AG04450 (cell line): ENCODE results near the gene HEMGN. TPM values are rescaled to one million over a fixed set of nuclear protein-coding genes. Genes with fewer than 3 reads are reported as not detected.
A peak's percentile ranks its signal among the peaks of the same experiment; 100 is the strongest.

Experiments used
- CTCF ChIA-PET: fragments of 300-600, 350-600 bp; formaldehyde crosslinking; extraction: SDS; loops from one replicate; lab custom pipeline; 2022; ENCODE audit warnings: antibody characterized with exemption, inconsistent platforms; lab: Charles Lee
- POLR2A ChIA-PET: fragments of 350-600 bp; formaldehyde crosslinking; extraction: SDS; loops from one replicate; lab custom pipeline; 2021; ENCODE audit warnings: antibody characterized with exemption, inconsistent platforms; lab: Yijun Ruan, JAX
- DNase-seq: peaks from one replicate; pipeline ENCODE4 v3.0.0-alpha.2; 2011; ENCODE audit warnings: low read depth, low spot score
- H3K27ac ChIP-seq: one replicate; pipeline ENCODE4 v1.5.1; 2012; ENCODE audit warnings: low read depth, low read length, control low read depth
- H3K27me3 ChIP-seq: one replicate; pipeline ENCODE4 v1.6.0; 2012; ENCODE audit warnings: low read length; ENCODE audit not compliant: control insufficient read depth, insufficient read depth
- H3K4me3 ChIP-seq: 2 replicates; pipeline ENCODE4 v1.5.1; 2011; ENCODE audit warnings: mild to moderate bottlenecking, low read depth, low read length, control low read depth
- H3K9me3 ChIP-seq: 2 replicates; pipeline ENCODE4 v1.5.1; 2012; ENCODE audit warnings: low read length; ENCODE audit not compliant: control insufficient read depth, insufficient read depth
- CTCF ChIP-seq: IDR thresholded peaks from 2 replicates; pipeline ENCODE4 v1.5.1; 2011; ENCODE audit warnings: low read depth, low read length, control low read depth, inconsistent platforms
- polyA minus RNA-seq: library from RNA; depleted of rRNA, polyadenylated mRNA; stranded (reverse); fragments of >200 nt; gene quantifications from 2 replicates; pipeline ENCODE4 v1.2.3, GENCODE V29; 2011; rRNA and poly(A)+ RNA removed
- polyA plus RNA-seq: library from polyadenylated mRNA; depleted of rRNA; stranded (reverse); fragments of >200 nt; gene quantifications from 2 replicates; pipeline ENCODE4 v1.2.3, GENCODE V29; 2011; rRNA removed

Gene HEMGN
- polyA plus RNA-seq (not detected in 2 replicates), polyA minus RNA-seq (not detected in 2 replicates)

- POLR2A ChIA-PET: no interaction called here
- CTCF ChIA-PET: interaction anchor here (1.1 kb wide), 1 partner anchor 14 kb away, joined by 7 read pairs; no protein-coding TSS in a partner anchor
- no peak for DNase-seq
- Histone ChIP-seq H3K9me3 (no peaks in the 10 kb centered on the region), H3K27me3 (peaks cover 40% of the 10 kb centered on the region), H3K4me3 (no peak within 1 kb of the TSS), H3K27ac (no peak within 1 kb of the TSS)
- TF ChIP-seq CTCF: no peak
Observed at GRCh38 chr9:97938081-97938644, at the start of gene HEMGN. TSS of gene HEMGN (minus strand) at chr9:97938172. CDS start at chr9:97938136, 36 bp downstream.

- Histone ChIP-seq H3K27me3 (no peaks in the 10 kb centered on the region), H3K4me3 (no peak overlapping the region), H3K9me3 (peaks cover 3% of the 10 kb centered on the region; the same call in 1 of the 2 replicates), H3K27ac (no peak overlapping the region)
- ChIA-PET POLR2A (no interaction called here), CTCF (interaction anchor here (0.6 to 1.0 kb wide), 4 partner anchors 46 to 85 kb away, joined by 3 to 9 read pairs (median 4); partner anchors contain the start of gene TRMO)
- no peak for TF ChIP-seq CTCF
- DNase-seq: no peak
Observed at GRCh38 chr9:97987487-97987886, 49.5 kb upstream of the HEMGN start.

- no peak for DNase-seq
- H3K4me3 ChIP-seq: peak overlapping the region; percentile 78
- H3K9me3 ChIP-seq: peaks cover 3% of the 10 kb centered on the region; the same call in 1 of the 2 replicates
- ChIA-PET POLR2A (interaction anchor here (1.7 kb wide), 1 partner anchor 71 kb away, joined by 7 read pairs; the partner anchor contains the start of gene NANS), CTCF (interaction anchor here (0.7 to 1.6 kb wide), 3 partner anchors 61 to 63 kb away, joined by 3 to 11 read pairs (median 4); partner anchors contain the start of gene TRMO)
- H3K27me3 ChIP-seq: no peaks in the 10 kb centered on the region
- 0 out of 2 replicates have a peak, but pooled peaks have one; percentile 2 for TF ChIP-seq CTCF
- H3K27ac ChIP-seq: no peak overlapping the region
Observed at GRCh38 chr9:97985058-97985861, 47.3 kb upstream of the HEMGN start.

- peak; percentile 36 for DNase-seq
- peaks cover 3% of the 10 kb centered on the region; the same call in 1 of the 2 replicates for H3K9me3 ChIP-seq
- H3K27me3 ChIP-seq: no peaks in the 10 kb centered on the region
- ChIA-PET POLR2A (interaction anchor here (0.7 to 2.3 kb wide), 3 partner anchors 26 to 72 kb away, joined by 3 to 12 read pairs (median 7); partner anchors contain the start of gene NANS), CTCF (interaction anchor here (0.7 to 6.8 kb wide), 5 partner anchors 13 to 207 kb away, joined by 3 to 40 read pairs (median 4); partner anchors contain the start of gene TRMO)
- no peak for TF ChIP-seq CTCF
- H3K4me3 ChIP-seq: peak overlapping the region; percentile 78
- H3K27ac ChIP-seq: peak overlapping the region; percentile 61
Observed at GRCh38 chr9:97984188-97985057, 46.5 kb upstream of the HEMGN start.
